Hematopoietic multipotent progenitor cell (in vitro differentiated cells): ENCODE data around the gene FGF5. TPM values are rescaled to one million over a fixed set of nuclear protein-coding genes. Genes with fewer than 3 reads are reported as not detected.
"Not testable (repeated sequence)": the region's sequence is repeated elsewhere in the genome, so short reads cannot be mapped to it uniquely, and the experiment has no call there.

Experiments used
- DNase-seq, 3 donors: peaks; one replicate each; pipeline ENCODE4 v3.0.0-alpha.2; 2011 to 2015; ENCODE audit warnings: low read depth in 2 of 3, low spot score in 2 of 3
- total RNA-seq: library from RNA; depleted of rRNA; stranded (reverse); fragments of >200 nt; gene quantifications from one replicate; pipeline ENCODE4 v1.2.3, GENCODE V29; 2012

The FGF5 gene
- total RNA-seq, result not detected

GRCh38 chr4:80266253-80266901 is at the start of gene FGF5:
TSS of gene FGF5 (plus strand) at chr4:80266664. CDS start at chr4:80266825, 161 bp downstream.
- peak in 1 of 3 donors; percentile 50 for DNase-seq

- no peak for DNase-seq
These were observed 47.0 kb upstream of the FGF5 start for GRCh38 chr4:80219301-80220025.

DNA sequence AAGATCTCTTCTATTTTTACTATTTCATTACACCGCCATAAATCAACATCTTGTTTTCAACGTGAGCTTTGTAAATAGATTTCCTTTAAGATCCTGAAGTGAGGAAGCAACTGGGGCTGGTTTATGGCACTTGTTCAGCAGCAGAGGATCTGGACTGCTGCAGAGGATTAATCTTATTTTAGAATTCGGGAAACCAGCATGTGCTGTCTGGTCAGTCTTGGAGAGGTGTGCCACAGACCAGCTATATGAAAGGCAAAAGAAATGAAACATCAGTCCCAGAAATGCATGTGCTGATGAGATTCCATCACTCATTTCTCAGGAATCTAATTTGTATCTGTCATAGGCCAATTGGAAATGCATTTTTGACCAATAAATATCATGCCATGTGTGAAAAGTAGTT is 45.8 kb upstream of the FGF5 start:
- DNase-seq, result no peak

- DNase-seq, result peak in 1 of 3 donors; percentile 50
These were observed 45.3 kb upstream of the FGF5 start for GRCh38 chr4:80221161-80221560.

GRCh38 chr4:80225595-80225994 is 40.9 kb upstream of the FGF5 start:
- DNase-seq, result peak in 1 of 3 donors; percentile 42

- DNase-seq, result no peak
These were observed 40.4 kb upstream of the FGF5 start for GRCh38 chr4:80226094-80226493.

- no peak for DNase-seq
These were observed 38.0 kb upstream of the FGF5 start for GRCh38 chr4:80228460-80228859.

DNA sequence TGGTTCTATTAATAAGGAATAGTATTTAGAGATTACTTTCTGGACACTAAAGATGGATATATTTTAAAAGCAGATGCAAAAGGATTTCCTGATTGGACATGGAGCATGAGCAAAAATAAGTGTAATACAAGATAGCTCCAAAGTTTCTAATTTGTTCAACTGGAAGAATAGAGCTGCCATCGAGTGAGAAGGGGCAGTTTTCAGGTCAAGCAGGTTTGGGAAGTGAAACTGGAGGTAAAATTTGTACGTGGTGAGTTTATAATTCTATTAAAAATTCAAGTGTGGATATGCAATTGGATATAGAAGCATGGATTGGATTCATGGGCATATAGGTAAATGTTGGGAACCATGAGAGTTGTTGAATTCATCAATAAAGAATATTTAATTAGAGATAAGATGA is 37.3 kb upstream of the FGF5 start:
- DNase-seq, result no peak

GRCh38 chr4:80229590-80229989 is 36.9 kb upstream of the FGF5 start:
- DNase-seq, result no peak

DNA sequence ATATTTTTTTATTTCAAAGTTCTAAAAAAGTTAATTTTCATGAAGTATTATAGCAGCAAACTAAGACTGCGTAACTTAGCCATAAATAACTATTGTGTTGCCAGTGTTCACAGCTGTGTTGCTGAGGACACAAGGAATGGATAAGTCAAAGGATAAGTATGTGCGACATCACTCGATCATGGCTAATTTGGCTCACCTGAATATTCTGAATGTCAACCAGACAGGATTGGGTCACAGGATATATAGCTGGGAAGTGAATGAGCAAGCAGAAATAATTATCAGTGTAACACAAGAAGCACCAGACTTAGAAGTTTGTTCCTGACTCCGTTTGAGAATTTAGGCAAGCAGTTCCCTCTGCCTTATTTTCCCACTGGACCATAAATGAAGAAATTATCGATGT is 35.3 kb upstream of the FGF5 start:
- no peak for DNase-seq

DNA sequence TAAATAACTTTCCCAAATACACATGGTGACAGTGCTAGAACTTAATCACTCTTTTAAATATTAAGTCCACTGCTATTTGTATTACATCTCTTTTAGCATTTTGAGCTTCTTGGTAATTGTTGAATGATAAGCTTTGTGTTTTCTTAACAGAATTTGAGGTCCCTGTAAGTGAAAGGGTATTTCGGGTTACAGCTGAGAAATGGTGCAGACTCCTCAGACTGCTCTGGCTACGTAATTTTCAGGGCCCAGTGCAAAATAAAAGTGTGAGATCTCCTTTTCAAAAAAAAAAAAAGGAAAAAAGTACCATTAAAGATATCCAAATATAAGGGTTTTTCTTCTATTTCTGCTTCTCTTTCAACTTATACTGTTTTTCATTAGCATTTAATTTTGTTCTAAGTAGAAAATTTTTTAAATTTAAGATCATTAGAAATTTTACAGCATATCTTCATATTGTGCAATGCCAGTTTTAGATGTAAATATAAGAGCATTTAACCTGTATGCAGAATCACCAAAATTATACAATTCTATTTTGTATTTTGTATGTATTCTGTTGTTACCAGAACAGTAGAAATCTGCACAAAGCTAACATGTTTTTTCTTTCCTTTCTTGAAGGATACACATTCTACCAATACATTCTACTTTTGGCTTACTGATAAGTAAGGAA is 33.6 kb upstream of the FGF5 start:
- DNase-seq, result no peak

DNA sequence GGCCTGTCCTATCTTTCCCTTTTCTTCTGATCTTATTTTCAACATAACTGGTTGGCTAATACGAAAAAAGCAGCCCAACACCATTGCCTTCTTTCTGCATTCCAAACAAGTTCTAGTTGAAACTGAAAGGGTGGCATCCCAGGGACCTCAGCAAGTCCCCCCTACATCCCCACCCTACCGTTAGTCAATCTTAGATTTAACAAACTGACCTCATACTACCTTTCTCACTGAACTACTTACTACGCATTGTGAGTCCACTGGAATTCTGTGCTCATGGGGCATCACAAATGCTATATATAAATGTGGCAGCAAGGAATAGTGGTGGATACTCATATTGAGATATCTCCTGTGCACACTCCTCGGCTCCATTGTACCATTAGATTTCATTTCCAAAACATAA is 33.1 kb upstream of the FGF5 start:
- no peak for DNase-seq

GRCh38 chr4:80235451-80235850 is 31.0 kb upstream of the FGF5 start:
- DNase-seq, result no peak

DNA sequence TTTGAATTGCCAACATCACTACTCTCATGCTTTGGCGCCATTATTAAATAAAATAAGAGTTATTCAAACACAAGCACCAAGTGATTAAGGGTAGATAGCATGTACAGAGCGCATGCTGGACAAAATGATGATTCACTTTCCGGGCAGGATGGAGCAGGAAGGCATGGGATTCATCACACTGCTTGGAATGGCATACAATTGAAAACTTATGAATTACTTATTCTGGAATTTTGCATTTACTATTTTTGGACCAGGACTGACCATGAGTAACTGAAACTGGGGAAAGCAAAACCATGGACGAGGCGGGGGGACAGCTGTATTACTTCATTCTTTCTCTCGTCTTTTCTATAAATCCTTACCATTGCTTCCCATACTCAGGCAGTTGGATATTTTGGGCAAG is 28.5 kb upstream of the FGF5 start:
- DNase-seq, result no peak

GRCh38 chr4:80239480-80240150 is 26.8 kb upstream of the FGF5 start:
- DNase-seq, result no peak

DNA sequence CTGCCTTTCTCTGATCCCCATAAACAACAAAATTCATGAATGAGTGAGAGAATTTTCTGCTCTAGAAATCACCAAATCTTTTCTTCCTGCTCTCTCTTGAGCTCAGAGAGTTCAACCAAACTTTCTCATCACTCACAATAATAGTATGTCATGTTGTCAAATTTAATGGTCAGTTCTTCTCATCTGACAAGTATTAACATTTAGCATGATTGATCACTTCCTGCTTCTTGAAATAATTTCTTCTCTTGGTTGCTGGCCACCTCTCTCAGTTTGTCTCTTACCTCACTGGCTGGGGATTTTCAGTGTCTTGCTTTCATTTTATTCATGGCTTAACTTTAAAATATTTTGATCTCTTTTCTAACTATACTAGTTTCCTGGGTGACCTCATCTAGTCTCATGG is 25.5 kb upstream of the FGF5 start:
- no peak for DNase-seq

DNA sequence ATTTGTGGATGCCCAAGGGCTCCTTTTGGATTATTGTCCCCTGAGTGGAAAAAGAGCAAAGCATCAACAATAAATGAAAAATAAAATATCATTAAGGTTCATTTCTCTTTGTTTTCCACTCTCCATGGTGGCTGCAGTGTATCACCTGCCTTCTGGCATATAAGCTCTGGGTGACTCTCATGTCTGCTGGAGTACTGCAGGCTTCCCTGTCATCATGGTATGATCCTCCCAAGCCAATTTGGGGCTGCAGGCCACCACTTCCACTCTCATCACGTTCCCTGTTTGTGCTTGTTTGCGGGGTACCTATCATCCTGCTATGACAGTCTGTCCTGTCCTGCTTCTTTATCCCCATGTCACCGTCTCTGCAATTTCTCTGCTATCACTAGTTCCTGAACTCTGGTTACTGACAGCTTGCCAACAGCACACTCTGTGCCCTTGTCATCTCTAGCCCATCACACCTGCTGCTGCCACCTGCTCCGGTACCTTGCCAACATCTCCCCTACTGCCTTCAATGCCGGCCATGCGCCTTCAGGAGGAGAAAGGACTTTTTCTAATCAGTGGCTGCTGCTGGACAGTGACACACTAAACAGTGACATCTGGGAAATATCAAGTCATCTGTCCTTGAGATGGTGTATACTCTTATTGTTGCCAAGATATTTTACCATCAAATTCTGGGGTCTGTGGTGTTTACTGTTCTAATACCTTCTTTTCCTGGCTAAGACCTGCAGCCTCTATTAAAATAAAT is 23.0 kb upstream of the FGF5 start:
- no peak for DNase-seq

GRCh38 chr4:80247484-80247883 is 19.0 kb upstream of the FGF5 start:
- DNase-seq, result not testable (repeated sequence)

GRCh38 chr4:80249144-80249543 is 17.3 kb upstream of the FGF5 start:
- no peak for DNase-seq

DNA sequence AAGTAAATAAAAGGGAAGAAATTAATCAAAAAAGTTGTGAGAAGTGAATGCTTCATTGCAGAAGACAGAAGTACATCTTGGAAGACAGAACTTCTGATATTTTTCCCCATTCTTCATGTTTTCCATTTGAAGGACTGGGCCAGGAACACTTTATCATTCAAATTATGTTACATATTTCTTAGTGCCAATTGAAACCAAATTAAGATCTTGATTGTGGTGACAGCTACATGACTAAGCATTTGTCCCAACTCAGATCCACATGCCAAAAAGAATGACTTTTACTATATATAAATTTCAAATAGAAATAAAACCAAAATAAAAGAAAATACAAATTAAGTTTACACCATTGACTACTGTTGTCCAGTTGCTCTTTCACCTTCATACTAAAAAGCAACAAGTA is 14.0 kb upstream of the FGF5 start:
- DNase-seq, result no peak

GRCh38 chr4:80252953-80253352 is 13.5 kb upstream of the FGF5 start:
- no peak for DNase-seq
